A204.1 (cell line): ENCODE results near the gene ETS2.

Source experiments
- FAIRE-seq: peaks from 2 replicates; lab custom pipeline; 2012; peaks lifted over from hg19 to GRCh38; lab: Jason Lieb, UNC

ETS2 gene

GRCh38 chr21:38861989-38862683, 56.4 kb downstream of the ETS2 start:
- no peak for FAIRE-seq

DNA sequence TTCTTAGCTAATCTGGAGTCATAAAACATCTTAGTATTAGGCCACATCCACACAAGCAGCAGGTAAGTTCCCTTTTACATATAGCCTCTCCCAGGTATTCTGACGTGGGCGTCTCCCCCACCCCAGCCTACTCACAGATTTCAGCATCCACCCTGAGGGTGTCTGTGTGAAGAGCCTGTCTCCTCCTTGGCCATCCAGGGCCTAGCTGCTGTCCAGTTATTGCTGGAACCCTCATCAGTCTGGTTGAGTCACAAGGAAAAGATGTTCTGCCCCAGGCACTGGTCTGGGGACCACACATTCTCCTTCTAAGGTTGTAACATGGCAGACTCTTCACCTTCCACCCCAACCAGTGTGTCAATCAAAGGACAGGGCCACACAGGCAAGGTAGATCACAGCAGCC, 57.6 kb downstream of the ETS2 start:
- FAIRE-seq, result no peak

DNA sequence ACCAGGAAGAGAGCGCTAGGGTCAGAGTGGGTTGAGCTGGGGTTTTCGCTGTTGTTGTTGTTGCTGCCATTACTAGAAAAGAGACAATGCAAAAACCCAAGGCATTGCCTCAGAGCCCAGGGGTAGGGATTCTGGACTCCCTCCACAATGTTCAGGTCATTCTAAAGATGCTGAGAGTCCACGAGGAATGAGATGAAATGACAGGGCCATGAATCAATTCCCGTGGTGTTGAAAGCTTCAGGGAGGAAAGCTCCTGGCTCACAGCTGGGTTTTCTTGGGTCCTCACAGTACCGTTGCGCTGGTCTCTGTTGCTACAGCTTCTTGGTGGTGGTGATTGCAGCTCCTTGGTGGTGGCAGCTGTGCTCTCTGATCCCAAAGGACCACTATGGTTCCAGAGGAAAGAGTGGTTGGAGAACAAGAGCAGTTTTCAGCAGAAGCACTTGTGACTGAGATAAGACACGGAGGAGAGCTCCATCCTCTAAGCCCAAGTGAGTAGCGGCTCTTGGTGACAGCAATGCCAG, 58.2 kb downstream of the ETS2 start:
- FAIRE-seq, result no peak

- no peak for FAIRE-seq
Measured at GRCh38 chr21:38864964-38865363, 59.2 kb downstream of the ETS2 start.

DNA sequence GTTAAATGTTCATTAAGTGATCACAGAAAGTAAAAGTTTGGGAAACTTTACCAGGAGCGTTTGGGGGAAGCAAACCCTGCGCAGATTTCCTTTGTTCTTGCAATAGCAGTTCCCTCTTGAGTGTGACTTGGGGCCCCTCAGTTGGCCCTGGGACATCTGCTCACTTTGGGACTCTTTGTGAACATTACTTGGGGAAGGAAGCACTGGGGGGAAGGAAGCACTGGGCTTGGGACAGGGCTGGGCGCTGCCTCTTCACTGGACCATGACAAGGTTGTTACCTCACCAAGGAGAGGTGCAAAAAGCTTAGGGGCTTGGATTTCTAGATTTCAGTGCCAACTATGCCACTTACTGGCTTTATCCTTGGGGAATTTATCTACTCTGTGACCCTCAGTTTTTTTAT, 63.5 kb downstream of the ETS2 start:
- FAIRE-seq, result no peak

- no peak for FAIRE-seq
Measured at GRCh38 chr21:38869946-38870345, 64.2 kb downstream of the ETS2 start.
